Measurements from ENCODE around the gene SLC25A15.
A peak's percentile ranks its signal among the peaks of the same experiment; 100 is the strongest.

SLC25A15 gene

DNA sequence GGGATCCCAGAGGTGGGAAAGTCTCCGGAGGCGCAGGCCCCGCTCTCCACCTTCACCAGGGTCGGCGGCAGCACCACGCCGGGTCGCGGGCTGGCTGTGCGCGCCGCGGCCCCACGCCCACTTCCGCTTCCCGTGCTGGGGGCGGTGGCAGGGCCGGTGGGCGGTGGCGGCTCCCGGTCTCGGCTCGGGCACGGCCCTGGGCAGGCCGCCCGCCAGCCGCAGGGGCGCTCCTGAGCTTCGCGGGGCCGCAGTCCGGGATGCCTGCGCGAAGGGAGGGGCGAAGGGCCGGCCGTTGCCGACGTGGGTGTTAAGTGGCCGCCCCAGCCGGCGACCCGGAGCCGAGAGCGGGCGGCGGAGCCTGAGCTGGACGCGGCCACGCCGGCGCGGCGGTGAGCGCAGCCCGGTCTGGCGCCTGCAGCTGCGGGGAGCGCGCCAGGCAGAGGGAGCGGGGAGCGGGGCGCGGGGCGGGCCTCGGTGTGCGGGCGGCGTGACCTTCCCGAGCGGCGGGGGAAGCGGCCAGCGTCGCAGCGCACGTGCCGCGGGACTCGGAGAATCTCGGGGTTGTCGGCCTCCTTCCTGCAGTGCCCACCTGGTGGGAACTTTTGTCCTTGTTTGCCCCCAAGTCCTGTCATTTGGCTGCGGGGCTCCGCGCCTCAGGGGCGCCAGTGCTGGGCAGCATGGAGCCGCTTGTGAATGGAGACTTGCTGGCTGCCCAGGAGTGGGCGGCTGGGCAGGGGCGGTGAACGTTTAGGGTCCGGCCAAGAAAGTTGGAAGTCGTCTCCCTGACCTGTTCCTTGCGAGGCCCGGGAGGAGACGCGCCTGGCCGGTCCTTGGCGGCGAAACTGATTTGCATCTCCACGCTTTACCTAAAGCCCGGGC is at the start of gene SLC25A15:
Gene SLC25A15, plus strand, starts transcription at position 337 of the 879 bp plus-strand sequence. CDS start 3,616 bp downstream, outside the sequence.
- ATAC-seq: peak; percentile 95
- TF ChIP-seq, protein P1, sequence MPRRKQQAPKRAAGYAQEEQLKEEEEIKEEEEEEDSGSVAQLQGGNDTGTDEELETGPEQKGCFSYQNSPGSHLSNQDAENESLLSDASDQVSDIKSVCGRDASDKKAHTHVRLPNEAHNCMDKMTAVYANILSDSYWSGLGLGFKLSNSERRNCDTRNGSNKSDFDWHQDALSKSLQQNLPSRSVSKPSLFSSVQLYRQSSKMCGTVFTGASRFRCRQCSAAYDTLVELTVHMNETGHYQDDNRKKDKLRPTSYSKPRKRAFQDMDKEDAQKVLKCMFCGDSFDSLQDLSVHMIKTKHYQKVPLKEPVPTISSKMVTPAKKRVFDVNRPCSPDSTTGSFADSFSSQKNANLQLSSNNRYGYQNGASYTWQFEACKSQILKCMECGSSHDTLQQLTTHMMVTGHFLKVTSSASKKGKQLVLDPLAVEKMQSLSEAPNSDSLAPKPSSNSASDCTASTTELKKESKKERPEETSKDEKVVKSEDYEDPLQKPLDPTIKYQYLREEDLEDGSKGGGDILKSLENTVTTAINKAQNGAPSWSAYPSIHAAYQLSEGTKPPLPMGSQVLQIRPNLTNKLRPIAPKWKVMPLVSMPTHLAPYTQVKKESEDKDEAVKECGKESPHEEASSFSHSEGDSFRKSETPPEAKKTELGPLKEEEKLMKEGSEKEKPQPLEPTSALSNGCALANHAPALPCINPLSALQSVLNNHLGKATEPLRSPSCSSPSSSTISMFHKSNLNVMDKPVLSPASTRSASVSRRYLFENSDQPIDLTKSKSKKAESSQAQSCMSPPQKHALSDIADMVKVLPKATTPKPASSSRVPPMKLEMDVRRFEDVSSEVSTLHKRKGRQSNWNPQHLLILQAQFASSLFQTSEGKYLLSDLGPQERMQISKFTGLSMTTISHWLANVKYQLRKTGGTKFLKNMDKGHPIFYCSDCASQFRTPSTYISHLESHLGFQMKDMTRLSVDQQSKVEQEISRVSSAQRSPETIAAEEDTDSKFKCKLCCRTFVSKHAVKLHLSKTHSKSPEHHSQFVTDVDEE (CRISPR knock-in tag; IDR thresholded peaks at IDR 0.05): peak; percentile 30; the same call in 1 of the 2 replicates
- TF ChIP-seq TOX (CRISPR knock-in tag; IDR thresholded peaks at IDR 0.05; ENCODE audit: borderline replicate concordance): no peak

DNA sequence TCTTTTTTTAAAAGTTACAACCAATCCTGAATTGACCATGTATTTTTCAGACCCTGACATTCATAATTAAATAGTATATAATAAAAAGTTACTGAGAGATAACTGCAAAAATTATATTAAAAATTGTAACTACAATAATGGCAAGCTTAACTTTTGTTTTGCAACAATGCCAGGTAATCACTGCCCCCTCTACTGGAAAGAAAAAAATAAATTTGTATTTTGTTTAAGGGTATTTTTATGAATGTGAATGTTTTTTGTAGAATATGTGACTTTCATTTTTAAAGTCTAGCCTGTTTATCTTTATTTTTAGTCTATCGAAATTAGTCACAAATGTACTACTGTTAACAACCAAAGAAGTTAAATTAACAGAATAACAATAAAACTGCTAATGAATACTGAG is 40.1 kb upstream of the SLC25A15 start:
- TF ChIP-seq PPARA (CRISPR knock-in tag; IDR thresholded peaks at IDR 0.05; ENCODE audit: borderline replicate concordance): no peak
- TF ChIP-seq, protein P2, sequence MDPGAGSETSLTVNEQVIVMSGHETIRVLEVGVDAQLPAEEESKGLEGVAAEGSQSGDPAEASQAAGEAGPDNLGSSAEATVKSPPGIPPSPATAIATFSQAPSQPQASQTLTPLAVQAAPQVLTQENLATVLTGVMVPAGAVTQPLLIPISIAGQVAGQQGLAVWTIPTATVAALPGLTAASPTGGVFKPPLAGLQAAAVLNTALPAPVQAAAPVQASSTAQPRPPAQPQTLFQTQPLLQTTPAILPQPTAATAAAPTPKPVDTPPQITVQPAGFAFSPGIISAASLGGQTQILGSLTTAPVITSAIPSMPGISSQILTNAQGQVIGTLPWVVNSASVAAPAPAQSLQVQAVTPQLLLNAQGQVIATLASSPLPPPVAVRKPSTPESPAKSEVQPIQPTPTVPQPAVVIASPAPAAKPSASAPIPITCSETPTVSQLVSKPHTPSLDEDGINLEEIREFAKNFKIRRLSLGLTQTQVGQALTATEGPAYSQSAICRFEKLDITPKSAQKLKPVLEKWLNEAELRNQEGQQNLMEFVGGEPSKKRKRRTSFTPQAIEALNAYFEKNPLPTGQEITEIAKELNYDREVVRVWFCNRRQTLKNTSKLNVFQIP (CRISPR knock-in tag; IDR thresholded peaks at IDR 0.05; ENCODE audit: borderline replicate concordance, low read depth): no peak
- TF ChIP-seq, protein P1 (CRISPR knock-in tag; IDR thresholded peaks at IDR 0.05): no peak
- TF ChIP-seq, protein P3, sequence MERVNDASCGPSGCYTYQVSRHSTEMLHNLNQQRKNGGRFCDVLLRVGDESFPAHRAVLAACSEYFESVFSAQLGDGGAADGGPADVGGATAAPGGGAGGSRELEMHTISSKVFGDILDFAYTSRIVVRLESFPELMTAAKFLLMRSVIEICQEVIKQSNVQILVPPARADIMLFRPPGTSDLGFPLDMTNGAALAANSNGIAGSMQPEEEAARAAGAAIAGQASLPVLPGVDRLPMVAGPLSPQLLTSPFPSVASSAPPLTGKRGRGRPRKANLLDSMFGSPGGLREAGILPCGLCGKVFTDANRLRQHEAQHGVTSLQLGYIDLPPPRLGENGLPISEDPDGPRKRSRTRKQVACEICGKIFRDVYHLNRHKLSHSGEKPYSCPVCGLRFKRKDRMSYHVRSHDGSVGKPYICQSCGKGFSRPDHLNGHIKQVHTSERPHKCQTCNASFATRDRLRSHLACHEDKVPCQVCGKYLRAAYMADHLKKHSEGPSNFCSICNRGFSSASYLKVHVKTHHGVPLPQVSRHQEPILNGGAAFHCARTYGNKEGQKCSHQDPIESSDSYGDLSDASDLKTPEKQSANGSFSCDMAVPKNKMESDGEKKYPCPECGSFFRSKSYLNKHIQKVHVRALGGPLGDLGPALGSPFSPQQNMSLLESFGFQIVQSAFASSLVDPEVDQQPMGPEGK (CRISPR knock-in tag; IDR thresholded peaks at IDR 0.05; ENCODE audit: borderline replicate concordance): no peak
- TF ChIP-seq ZNF8 (CRISPR knock-in tag; IDR thresholded peaks at IDR 0.05): no peak
- TF ChIP-seq, protein P4, sequence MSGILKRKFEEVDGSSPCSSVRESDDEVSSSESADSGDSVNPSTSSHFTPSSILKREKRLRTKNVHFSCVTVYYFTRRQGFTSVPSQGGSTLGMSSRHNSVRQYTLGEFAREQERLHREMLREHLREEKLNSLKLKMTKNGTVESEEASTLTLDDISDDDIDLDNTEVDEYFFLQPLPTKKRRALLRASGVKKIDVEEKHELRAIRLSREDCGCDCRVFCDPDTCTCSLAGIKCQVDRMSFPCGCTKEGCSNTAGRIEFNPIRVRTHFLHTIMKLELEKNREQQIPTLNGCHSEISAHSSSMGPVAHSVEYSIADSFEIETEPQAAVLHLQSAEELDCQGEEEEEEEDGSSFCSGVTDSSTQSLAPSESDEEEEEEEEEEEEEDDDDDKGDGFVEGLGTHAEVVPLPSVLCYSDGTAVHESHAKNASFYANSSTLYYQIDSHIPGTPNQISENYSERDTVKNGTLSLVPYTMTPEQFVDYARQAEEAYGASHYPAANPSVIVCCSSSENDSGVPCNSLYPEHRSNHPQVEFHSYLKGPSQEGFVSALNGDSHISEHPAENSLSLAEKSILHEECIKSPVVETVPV (CRISPR knock-in tag; IDR thresholded peaks at IDR 0.05): no peak
- no peak for TF ChIP-seq BACH2 (CRISPR knock-in tag; IDR thresholded peaks at IDR 0.05; ENCODE audit: borderline replicate concordance)
- TF ChIP-seq ESRRG (CRISPR knock-in tag; IDR thresholded peaks at IDR 0.05): no peak
- TF ChIP-seq, protein P5, sequence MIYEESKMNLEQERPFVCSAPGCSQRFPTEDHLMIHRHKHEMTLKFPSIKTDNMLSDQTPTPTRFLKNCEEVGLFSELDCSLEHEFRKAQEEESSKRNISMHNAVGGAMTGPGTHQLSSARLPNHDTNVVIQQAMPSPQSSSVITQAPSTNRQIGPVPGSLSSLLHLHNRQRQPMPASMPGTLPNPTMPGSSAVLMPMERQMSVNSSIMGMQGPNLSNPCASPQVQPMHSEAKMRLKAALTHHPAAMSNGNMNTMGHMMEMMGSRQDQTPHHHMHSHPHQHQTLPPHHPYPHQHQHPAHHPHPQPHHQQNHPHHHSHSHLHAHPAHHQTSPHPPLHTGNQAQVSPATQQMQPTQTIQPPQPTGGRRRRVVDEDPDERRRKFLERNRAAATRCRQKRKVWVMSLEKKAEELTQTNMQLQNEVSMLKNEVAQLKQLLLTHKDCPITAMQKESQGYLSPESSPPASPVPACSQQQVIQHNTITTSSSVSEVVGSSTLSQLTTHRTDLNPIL (CRISPR knock-in tag; IDR thresholded peaks at IDR 0.05; ENCODE audit: low read depth): no peak
- TF ChIP-seq ZFP30 (CRISPR knock-in tag; IDR thresholded peaks at IDR 0.05): no peak
- no peak for TF ChIP-seq ZC3H10 (CRISPR knock-in tag; IDR thresholded peaks at IDR 0.05)
- TF ChIP-seq TOX (CRISPR knock-in tag; IDR thresholded peaks at IDR 0.05; ENCODE audit: borderline replicate concordance): no peak
- no peak for TF ChIP-seq ZFP3 (CRISPR knock-in tag; IDR thresholded peaks at IDR 0.05)
- no peak for TF ChIP-seq SNAI2 (CRISPR knock-in tag; IDR thresholded peaks at IDR 0.05)
- TF ChIP-seq ARNTL (CRISPR knock-in tag; IDR thresholded peaks at IDR 0.05; ENCODE audit: borderline replicate concordance, low read depth): no peak
- TF ChIP-seq RARB (CRISPR knock-in tag; IDR thresholded peaks at IDR 0.05): no peak
- no peak for TF ChIP-seq ISL1 (CRISPR knock-in tag; IDR thresholded peaks at IDR 0.05)
- no peak for ATAC-seq

All from SK-N-SH treated with all-trans-retinoic acid at 6 μM for 48 hours (cell line).